Endothelial cell of umbilical vein (primary cell): Measurements from ENCODE around the gene PUS1.

Experiments used
- CTCF ChIP-seq, 2 donors: IDR thresholded peaks; 1 replicate in 1 of 2; 2 replicates in 1 of 2; pipeline ENCODE4 v1.5.1; 2011; ENCODE audit warnings: low read length in 2 of 2, mild to moderate bottlenecking in 2 of 2, moderate library complexity in 2 of 2, control low read depth in 1 of 2, inconsistent platforms in 1 of 2, low read depth in 1 of 2; ENCODE audit not compliant: insufficient read depth in 1 of 2; ENCODE audit errors: extremely low read depth in 1 of 2
- JUN ChIP-seq: IDR thresholded peaks from 2 replicates; pipeline ENCODE4 v1.6.1; 2011; ENCODE audit warnings: borderline replicate concordance, low read depth; ENCODE audit not compliant: insufficient read length, insufficient read depth

- no peak for TF ChIP-seq JUN
- TF ChIP-seq CTCF (IDR thresholded peaks at IDR 0.05; ENCODE audit: extremely low read depth in 1 of 2, insufficient read depth in 1 of 2, low read depth in 1 of 2, low read length in 2 of 2) = no peak
Observed at GRCh38 chr12:131921866-131922769, 7.0 kb upstream of the PUS1 start.
